Measurements from ENCODE around the gene POMGNT1. TPM values are rescaled to one million over a fixed set of nuclear protein-coding genes. Genes with fewer than 3 reads are reported as not detected.

Gene POMGNT1
- total and polyA plus RNA-seq, 2 of the 13 experiments (the other 11 are each of a cell fraction or from before 2014, with no cell fraction given) = 33.9 to 46.8 TPM

DNA sequence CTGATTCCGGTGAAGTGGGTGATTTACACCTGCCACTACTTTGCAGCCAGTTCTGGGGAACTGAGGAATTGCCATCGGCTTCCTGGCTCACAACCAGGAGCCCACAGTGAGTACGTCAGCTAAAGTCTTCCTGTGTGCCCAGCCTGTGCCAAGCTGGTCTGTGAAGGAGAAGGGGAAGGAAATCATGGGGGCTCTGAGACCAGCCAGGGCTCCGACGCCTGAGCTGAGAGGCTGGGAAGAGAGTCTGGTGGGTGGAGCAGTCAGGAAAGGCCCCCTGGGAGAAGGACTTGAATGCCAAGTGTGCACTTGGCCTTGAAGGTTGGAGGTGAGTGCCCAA, 6.1 kb upstream of the POMGNT1 start:
- H3K36me3 ChIP-seq (replicated peaks in 1 of 2; ENCODE audit: control insufficient read depth in 1 of 2, insufficient read depth in 2 of 2, low read length in 2 of 2) = no peaks in the 10 kb centered on the region
- peaks cover 9% of the 10 kb centered on the region for H3K4me1 ChIP-seq (ENCODE audit: insufficient read depth, low read length)
- H3K9ac ChIP-seq (ENCODE audit: insufficient read depth, low read depth, low read length) = no peak overlapping the region
- H3K27ac ChIP-seq (ENCODE audit: extremely low read length, insufficient read depth, low read length) = no peak overlapping the region
- 66% methylated on average over 5 of the region's 5 CpGs for WGBS (ENCODE audit: low lambda C conversion rate)
- no peak for DNase-seq (ENCODE audit: low spot score)
- H3K4me3 ChIP-seq (replicated peaks in 1 of 3; ENCODE audit: insufficient read depth in 1 of 3, low read depth in 2 of 3, low read length in 3 of 3) = no peak overlapping the region
- H2AFZ ChIP-seq (ENCODE audit: low read length) = no peak overlapping the region
- H3K9me3 ChIP-seq (ENCODE audit: low read length) = no peaks in the 10 kb centered on the region
- POLR2A ChIA-PET = no interaction called here
- CTCF ChIA-PET (ENCODE audit: low intra/inter-chr PET ratio, low total read pairs) = no interaction called here
- no peaks in the 10 kb centered on the region for H4K20me1 ChIP-seq (ENCODE audit: insufficient read depth, low read length)
- H3K27me3 ChIP-seq (ENCODE audit: control insufficient read depth in 1 of 2, insufficient read depth in 2 of 2, low read length in 2 of 2) = 0 out of 5 replicates have a peak, but pooled peaks cover 0 to 6% of the 10 kb centered on the region in 2 experiments
- ATAC-seq = no peak; the same call in 2 of the 3 replicates
- intact Hi-C loops (cut with micrococcal nuclease; ENCODE audit: unreplicated experiment) = no loop called here
- no TSS peak for BruUV-seq (replicated peaks)
- in situ Hi-C loops (cut with HindIII; ENCODE audit: extremely low pct_ligation_motif_present, low pct_unique_long_range_greater_than_20kb) = no loop called here
- no peak for FAIRE-seq
- TF ChIP-seq ZNF556 (CRISPR knock-in tag; IDR thresholded peaks at IDR 0.05; ENCODE audit: borderline replicate concordance) = no peak
- TF ChIP-seq, protein P1, sequence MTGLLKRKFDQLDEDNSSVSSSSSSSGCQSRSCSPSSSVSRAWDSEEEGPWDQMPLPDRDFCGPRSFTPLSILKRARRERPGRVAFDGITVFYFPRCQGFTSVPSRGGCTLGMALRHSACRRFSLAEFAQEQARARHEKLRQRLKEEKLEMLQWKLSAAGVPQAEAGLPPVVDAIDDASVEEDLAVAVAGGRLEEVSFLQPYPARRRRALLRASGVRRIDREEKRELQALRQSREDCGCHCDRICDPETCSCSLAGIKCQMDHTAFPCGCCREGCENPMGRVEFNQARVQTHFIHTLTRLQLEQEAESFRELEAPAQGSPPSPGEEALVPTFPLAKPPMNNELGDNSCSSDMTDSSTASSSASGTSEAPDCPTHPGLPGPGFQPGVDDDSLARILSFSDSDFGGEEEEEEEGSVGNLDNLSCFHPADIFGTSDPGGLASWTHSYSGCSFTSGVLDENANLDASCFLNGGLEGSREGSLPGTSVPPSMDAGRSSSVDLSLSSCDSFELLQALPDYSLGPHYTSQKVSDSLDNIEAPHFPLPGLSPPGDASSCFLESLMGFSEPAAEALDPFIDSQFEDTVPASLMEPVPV (CRISPR knock-in tag; IDR thresholded peaks at IDR 0.05) = no peak
- TF ChIP-seq, protein P2, sequence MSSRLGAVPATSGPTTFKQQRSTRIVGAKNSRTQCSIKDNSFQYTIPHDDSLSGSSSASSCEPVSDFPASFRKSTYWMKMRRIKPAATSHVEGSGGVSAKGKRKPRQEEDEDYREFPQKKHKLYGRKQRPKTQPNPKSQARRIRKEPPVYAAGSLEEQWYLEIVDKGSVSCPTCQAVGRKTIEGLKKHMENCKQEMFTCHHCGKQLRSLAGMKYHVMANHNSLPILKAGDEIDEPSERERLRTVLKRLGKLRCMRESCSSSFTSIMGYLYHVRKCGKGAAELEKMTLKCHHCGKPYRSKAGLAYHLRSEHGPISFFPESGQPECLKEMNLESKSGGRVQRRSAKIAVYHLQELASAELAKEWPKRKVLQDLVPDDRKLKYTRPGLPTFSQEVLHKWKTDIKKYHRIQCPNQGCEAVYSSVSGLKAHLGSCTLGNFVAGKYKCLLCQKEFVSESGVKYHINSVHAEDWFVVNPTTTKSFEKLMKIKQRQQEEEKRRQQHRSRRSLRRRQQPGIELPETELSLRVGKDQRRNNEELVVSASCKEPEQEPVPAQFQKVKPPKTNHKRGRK (CRISPR knock-in tag; IDR thresholded peaks at IDR 0.05) = no peak
- 0 out of 2 replicates have a peak overlapping the region, but pooled peaks have one; percentile 10 for H3K4me2 ChIP-seq (ENCODE audit: low read depth, low read length)
- H3K79me2 ChIP-seq (ENCODE audit: insufficient read depth, low read length) = no peaks in the 10 kb centered on the region

DNA sequence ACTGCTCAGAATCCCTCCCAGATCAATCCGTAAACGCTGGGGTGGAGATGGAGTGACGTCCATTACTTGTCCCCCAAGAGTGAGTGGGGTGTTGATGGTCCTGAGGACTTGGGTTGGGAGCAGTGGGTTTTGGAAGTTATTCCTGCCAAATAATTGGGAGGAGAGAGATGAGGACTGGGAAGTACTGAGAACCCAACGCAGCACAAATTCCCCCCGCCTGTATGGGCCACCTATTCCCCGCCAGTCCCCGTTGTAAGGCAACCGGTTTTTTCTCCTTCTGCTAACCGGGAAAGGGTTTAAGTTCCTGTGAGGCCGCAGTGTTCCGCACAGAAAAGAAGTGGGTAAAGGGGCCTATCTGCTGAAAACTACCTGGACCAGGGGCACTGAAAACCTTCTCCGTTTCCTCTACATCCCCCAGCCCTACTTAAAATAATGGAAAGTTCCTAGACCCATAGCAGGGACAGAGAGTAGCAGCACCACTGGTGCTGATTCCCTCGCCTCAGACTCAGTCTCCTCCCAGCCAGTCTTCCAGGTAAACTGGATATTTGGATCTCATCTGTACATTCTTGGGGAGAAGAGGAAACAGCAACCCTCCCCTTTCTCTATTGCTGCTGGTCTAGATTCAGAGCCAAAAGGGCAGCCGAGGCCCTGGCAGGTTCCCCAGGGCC, 5.6 kb upstream of the POMGNT1 start:
- Histone ChIP-seq H2AFZ (ENCODE audit: low read length) (no peak overlapping the region), H3K4me2 (ENCODE audit: low read depth, low read length) (peak overlapping the region; percentile 69), H3K9ac (ENCODE audit: insufficient read depth, low read depth, low read length) (no peak overlapping the region), H3K4me3 (replicated peaks in 1 of 3; ENCODE audit: insufficient read depth in 1 of 3, low read depth in 2 of 3, low read length in 3 of 3) (peak overlapping the region; percentile 36 to 71 (median 37); a peak in 3 of 6 replicates), H3K4me1 (ENCODE audit: insufficient read depth, low read length) (peaks cover 14% of the 10 kb centered on the region), H3K79me2 (ENCODE audit: insufficient read depth, low read length) (no peaks in the 10 kb centered on the region), H4K20me1 (ENCODE audit: insufficient read depth, low read length) (no peaks in the 10 kb centered on the region), H3K27me3 (ENCODE audit: control insufficient read depth in 1 of 2, insufficient read depth in 2 of 2, low read length in 2 of 2) (0 out of 5 replicates have a peak, but pooled peaks cover 0 to 6% of the 10 kb centered on the region in 2 experiments), H3K27ac (ENCODE audit: extremely low read length, insufficient read depth, low read length) (no peak overlapping the region), H3K9me3 (ENCODE audit: low read length) (no peaks in the 10 kb centered on the region), H3K36me3 (replicated peaks in 1 of 2; ENCODE audit: control insufficient read depth in 1 of 2, insufficient read depth in 2 of 2, low read length in 2 of 2) (no peaks in the 10 kb centered on the region)
- ChIA-PET POLR2A (no interaction called here), CTCF (ENCODE audit: low intra/inter-chr PET ratio, low total read pairs) (no interaction called here)
- intact Hi-C loops (cut with micrococcal nuclease; ENCODE audit: unreplicated experiment) (no loop called here), in situ Hi-C loops (cut with HindIII; ENCODE audit: extremely low pct_ligation_motif_present, low pct_unique_long_range_greater_than_20kb) (no loop called here)
- TF ChIP-seq TBX2 (CRISPR knock-in tag; IDR thresholded peaks at IDR 0.05; ENCODE audit: borderline replicate concordance) = no peak
- no peak for TF ChIP-seq POLR2AphosphoS5 (IDR thresholded peaks at IDR 0.05; ENCODE audit: low read depth, low read length)
- TF ChIP-seq HCFC1 (IDR thresholded peaks at IDR 0.05; ENCODE audit: low read depth, low read length) = no peak
- no peak for TF ChIP-seq ZNF33A (CRISPR knock-in tag; IDR thresholded peaks at IDR 0.05; ENCODE audit: borderline replicate concordance)
- no peak for TF ChIP-seq FOSL2 (CRISPR knock-in tag; IDR thresholded peaks at IDR 0.05)
- TF ChIP-seq, protein P3, sequence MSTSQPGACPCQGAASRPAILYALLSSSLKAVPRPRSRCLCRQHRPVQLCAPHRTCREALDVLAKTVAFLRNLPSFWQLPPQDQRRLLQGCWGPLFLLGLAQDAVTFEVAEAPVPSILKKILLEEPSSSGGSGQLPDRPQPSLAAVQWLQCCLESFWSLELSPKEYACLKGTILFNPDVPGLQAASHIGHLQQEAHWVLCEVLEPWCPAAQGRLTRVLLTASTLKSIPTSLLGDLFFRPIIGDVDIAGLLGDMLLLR (CRISPR knock-in tag; IDR thresholded peaks at IDR 0.05) = no peak
- TF ChIP-seq THAP11 (CRISPR knock-in tag; IDR thresholded peaks at IDR 0.05) = no peak
- TF ChIP-seq MIER2 (CRISPR knock-in tag; IDR thresholded peaks at IDR 0.05) = no peak
- FAIRE-seq = no peak
- no peak for DNase-seq (ENCODE audit: low spot score)
- ATAC-seq = peak; percentile 25
- WGBS (ENCODE audit: low lambda C conversion rate) = 63% methylated on average over 13 of the region's 14 CpGs
- BruUV-seq (replicated peaks) = no TSS peak

Measured in HepG2 (cell line).